ENCODE data around the gene ATRN.
A peak's percentile ranks its signal among the peaks of the same experiment; 100 is the strongest.
"Not testable (repeated sequence)": the region's sequence is repeated elsewhere in the genome, so short reads cannot be mapped to it uniquely, and the experiment has no call there.

The ATRN gene

DNA sequence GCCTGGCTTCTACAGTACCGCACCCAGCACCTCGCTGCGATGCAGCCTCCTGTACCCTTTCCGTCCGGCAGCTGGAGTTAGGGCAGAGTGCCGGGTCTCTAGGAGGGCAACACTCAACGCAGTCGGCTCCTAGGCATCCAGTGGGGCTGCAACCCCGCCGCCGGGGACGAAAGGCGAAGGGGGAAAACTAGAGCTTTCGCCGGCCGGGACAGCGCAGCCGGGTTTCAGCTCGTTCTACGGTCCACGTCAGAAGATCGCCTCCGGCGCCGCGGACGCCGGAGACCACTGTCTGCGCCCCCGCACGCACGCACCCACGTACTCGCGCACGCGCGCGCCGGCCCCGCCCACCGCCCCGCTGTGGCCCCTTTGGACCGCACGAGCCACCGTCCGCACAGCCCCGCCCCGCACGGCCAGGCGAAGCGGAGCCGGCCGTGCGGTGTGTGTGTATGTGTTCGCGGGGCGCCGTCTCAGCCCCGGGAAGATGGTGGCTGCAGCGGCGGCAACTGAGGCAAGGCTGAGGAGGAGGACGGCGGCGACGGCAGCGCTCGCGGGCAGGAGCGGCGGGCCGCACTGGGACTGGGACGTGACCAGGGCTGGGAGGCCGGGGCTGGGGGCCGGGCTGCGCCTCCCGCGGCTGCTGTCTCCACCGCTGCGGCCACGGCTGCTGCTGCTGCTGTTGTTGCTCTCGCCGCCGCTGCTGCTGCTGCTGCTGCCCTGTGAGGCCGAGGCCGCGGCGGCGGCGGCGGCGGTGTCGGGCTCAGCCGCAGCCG is at the start of gene ATRN:
Gene ATRN, plus strand, starts transcription at position 392 of the 770 bp plus-strand sequence. Its CDS starts 90 bp downstream, at position 482.
- DNase-seq, result peak; percentile 74

GRCh38 chr20:3421985-3422384 is 48.8 kb upstream of the ATRN start:
- no peak for DNase-seq

- no peak for DNase-seq
Measured at GRCh38 chr20:3423126-3423525, 47.7 kb upstream of the ATRN start.

- not testable (repeated sequence) for DNase-seq
Measured at GRCh38 chr20:3426766-3427165, 44.1 kb upstream of the ATRN start.

- DNase-seq, result no peak
Measured at GRCh38 chr20:3430376-3431069, 40.3 kb upstream of the ATRN start.

DNA sequence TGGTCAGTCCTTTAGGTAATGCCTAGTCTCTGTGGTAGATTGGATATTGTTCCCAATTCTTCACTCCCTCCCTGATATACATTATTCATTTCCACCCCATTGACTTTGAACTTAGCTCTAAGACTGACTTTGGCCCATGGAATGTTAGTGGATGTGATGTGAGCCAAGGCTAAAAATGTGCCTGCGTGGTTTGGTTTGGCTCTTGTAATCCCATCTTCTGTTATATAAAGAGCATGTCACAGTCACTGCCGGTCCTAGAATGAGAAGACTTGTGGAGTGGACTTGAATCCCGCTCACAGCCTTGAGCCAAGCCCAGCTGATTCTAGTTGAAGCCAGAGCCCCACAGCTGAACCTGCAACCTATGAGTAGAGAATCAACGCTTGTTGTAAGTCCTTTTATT is 39.7 kb upstream of the ATRN start:
- no peak for DNase-seq

GRCh38 chr20:3432844-3433243 is 38.0 kb upstream of the ATRN start:
- DNase-seq, result no peak

GRCh38 chr20:3433744-3434143 is 37.1 kb upstream of the ATRN start:
- no peak for DNase-seq

DNA sequence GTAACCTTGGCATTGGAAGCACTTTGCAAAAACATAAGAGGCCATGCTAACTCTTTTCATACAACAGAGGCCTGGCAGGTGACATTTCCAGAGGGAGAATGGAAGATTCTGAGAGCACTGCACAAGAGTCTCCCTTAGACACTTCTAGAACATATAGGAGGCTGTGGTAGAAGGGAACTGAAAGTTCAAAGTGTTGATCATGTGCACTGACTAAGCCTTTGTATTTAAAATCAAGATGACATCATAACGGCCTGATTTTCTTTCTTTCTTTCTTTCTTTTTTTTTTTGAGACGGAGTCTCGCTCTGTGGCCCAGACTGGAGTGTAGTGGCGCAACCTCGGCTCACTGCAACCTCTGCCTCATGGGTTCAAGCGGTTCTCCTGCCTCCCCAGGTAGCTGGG is 36.6 kb upstream of the ATRN start:
- no peak for DNase-seq

DNA sequence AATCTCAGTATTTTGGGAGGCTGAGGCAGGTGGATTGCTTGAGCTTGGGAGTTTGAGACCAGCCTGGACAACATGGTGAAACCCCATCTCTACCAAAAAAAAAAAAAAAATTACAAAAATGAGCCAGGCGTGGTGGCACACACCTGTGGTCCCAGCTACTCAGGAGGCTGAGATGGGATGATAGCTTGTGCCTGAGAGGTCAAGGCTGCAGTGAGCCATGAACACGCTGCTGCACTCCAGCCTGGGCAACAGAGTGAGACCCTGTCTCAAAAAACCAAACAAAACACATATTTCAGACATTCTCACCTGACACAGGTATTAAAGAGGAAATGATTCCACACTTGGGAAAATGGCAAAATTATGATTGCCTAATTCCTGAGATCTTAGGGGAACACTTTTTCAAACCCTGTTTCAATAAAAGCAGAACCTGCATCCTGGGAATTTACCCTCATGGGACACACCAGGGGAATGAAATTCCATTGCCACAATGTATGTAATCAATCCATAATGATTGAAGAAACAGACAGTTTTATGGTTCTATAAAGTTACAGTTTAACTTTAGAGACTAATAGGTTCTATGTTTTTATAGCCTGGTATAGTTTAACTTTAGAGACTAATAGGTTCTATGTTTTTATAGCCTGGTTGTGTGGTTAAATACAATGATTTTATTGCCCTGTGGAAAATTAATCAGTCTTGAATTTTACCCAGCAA is 33.8 kb upstream of the ATRN start:
- DNase-seq, result no peak

DNA sequence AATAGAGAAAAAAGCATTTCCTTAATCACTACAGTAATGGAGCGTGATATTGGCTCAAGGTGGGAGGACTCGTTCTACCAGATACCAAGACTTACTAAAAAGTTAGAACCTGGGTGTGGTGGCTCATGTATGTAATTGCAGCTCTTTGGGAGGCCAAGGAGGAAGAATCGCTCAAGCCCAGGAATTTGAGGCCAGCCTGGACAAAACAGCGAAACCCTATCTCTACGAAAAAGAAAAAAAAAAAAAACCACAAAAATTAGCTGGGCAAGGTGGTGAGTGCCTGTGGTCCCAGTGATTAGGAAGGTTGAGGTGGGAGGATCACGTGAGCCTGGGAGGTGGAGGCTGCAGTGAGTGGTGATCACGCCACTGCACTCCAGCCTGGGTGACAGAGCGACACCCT is 24.0 kb upstream of the ATRN start:
- DNase-seq, result no peak

- DNase-seq, result no peak
Measured at GRCh38 chr20:3447321-3447720, 23.5 kb upstream of the ATRN start.

GRCh38 chr20:3449319-3449718 is 21.5 kb upstream of the ATRN start:
- DNase-seq, result no peak

DNA sequence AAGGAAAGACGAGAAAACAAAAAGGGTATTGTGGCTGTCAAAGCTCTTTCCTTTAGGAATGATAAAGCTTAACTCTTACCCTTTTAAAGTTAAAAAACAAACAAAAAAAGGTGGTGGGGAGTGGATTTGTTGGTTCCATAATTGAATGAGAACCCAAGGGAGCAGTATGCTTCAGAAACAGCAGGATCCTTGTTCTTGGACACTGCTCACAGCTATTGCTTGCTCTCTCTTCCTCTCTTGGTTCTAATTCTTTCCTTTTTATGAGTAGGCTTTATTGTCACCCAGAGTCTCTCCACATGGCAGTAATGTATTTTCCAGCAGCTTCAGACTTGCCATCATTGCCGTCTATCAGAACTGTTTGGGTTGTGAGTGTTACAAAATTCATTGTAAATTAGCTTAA is 18.7 kb upstream of the ATRN start:
- DNase-seq, result no peak

GRCh38 chr20:3452690-3453089 is 18.1 kb upstream of the ATRN start:
- DNase-seq, result no peak

- DNase-seq, result no peak
Measured at GRCh38 chr20:3454831-3455230, 16.0 kb upstream of the ATRN start.

DNA sequence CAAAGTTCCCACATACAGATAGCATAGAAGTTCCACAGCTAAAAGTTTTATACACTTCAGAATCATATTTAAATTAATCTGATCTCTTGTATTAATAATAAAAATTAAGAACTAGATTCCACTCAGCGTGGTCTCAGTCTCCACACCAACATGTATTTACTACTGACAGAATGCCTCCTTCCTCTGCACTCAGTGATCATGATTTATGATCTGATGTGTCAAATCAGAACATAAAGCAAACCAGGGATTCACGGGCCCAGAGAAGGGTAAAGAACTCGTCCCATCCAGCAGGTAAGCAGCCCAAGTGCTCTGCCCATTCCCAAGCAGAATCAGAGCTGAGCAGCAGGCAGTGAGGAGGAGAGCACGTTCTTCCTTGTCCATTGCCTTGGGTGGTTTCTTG is 14.2 kb upstream of the ATRN start:
- no peak for DNase-seq

DNA sequence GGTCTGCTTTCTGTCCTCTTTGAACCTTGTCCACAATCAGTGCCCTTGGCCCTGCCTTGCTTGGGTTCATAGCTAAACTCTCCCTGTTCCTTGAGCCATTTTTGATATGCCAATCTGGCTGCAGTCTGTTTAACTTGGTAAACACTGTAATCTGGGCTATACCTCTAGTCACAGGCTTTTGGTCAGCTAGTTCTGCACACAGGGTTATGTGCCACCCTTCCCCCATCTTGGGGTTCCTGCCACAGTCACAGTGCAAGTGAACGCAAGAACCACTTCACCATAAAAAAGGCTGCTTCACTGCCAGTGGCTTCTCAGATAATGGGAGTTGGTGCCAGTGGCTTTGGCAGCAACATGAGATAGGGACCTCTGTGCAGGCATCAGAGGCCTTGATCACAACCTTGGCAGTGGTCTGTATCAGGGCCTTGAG is 10.9 kb upstream of the ATRN start:
- DNase-seq, result no peak

DNA sequence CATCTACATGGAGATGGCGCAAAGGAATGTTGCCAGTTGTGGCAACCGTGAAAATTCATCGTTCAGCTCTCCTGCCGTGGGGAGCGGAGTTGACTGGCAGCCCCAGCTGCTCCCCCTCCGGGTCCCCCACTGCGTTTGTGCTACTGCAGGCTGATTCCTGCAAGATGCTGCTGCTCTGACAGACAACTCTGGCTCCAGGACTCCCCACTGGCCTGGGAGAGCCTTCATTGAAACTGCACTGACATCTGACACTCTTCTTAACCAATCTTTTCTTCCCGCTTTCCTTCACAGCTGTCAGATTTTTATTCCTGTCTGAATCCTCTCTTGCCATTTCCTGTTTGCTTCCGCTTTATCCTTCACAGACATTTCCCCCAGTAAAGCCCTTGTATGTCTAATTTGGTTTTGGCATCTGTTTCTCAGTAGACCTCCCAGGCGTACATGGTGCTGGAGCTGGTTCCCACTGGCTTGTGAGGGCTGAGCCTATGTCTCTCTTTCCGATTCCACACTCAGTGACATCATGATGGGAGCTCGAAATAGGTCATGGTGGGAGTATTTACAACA is 9.5 kb upstream of the ATRN start:
- DNase-seq, result no peak

DNA sequence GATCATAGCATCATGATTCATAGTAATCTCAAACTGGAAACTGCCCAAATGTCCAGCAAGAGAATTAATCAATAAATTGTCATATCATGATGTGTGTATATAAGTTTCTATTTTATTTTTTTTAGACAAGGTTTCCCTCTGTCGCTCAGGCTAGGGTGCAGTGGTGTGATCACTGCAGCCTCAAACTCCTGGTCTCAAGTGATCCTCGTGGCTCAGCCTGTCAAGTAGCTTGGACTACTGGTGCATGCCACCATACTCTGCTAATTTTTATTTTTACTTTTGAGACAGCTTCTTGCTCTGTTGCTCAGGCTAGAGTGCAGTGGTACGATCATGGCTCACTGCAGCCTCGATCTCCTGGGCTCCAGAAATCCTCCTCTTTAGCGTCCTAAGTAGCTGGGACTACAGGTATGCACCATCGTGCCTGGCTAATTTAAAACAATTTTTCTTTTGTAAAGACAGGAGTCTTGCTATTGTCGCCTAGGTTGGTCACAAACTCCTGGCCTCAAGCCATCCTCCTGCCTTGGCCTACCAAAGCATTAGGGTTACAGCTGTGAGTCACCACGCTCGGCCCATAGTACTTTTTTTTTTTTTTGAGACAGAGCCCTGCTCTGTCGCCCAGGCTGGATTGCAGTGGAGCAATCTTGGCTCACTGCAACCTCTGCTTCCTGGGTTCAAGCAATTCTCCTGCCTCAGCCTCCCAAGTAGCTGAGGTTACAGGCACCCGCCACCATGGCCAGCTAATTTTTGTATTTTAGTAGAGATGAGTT is 8.7 kb upstream of the ATRN start:
- no peak for DNase-seq

- no peak for DNase-seq
Measured at GRCh38 chr20:3464166-3464565, 6.7 kb upstream of the ATRN start.

DNA sequence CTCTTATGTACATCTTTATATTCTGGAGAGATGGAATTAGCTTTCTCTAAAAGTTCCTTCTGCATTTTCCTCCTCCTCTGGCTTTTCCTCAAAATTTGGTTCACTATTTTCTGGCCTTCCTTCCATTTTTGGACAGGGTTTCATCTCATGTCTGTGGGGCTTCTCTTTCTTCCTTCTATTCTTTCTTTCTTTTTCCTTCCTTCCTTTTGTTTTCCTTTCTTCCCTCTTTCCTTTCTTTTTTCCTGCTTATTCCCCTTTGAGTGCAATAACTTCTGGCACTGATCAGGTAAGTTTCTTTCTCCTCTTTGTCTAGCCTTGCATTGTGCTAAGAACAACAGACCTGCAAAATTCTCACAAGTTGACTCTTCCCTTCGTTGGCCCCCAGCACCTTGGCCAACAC is 5.5 kb upstream of the ATRN start:
- DNase-seq, result no peak

- DNase-seq, result no peak
Measured at GRCh38 chr20:3470208-3470626, 601 bp upstream of the ATRN start.

Measured in NCI-H1092 (cell line).